NCI-H128 (cell line): Measurements from ENCODE around the gene DMRTB1.

Source experiments
- DNase-seq: peaks from one replicate; lab custom pipeline; 2025; ENCODE audit not compliant: unreplicated experiment; lab: John Stamatoyannopoulos, UW

DMRTB1 gene

DNA sequence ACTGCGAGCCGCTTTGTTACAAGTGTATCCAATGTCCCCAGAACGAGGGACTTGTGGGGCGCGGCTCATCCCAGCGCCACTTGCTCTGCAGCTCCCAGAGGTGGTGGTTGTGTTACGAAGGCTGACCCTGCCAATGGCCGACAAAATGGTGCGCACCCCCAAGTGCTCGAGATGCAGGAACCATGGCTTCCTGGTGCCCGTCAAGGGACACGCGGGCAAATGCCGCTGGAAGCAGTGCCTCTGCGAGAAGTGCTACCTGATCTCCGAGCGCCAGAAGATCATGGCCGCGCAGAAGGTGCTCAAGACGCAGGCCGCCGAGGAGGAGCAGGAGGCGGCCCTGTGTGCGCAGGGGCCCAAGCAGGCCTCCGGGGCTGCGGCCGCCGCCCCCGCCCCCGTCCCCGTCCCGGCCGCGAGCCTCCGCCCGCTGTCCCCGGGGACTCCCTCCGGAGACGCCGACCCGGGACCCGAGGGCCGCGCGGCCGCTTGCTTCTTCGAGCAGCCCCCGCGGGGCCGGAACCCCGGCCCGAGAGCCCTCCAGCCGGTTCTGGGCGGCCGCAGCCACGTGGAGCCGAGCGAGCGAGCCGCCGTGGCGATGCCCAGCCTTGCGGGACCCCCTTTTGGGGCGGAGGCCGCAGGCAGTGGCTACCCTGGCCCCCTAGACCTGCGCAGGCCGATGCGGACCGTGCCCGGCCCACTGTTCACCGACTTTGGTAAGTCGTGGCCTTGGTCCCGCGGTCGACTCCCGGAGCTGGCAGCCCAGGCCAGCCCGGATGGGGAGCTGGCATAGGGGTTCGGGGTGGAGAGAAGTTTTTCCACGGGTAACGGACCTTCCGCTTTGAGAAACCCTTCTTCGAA is at the start of gene DMRTB1:
TSS of gene DMRTB1 (plus strand) at position 79 of the 855 bp plus-strand sequence. CDS start at position 134, 55 bp downstream.
- DNase-seq = no peak

DNA sequence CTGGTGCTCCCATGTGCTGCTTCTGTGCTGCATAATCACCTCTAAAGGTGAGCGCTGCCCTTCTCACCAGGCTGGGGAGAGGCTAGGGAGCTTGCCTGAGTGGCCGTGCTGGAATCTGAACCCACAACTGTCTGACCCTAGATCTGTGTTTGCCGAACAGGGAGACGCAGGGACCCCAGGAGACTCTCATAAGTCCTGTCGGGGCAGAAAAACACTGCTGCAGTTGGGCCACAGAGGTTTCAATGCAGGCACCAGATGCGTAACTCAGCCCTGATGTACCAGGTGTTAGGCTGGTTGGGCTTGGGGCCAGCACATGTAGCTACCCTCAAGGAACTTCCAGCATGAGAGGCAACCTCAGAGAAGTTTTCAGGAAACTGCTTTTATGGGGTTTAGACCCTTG is 49.5 kb upstream of the DMRTB1 start:
- no peak for DNase-seq

DNA sequence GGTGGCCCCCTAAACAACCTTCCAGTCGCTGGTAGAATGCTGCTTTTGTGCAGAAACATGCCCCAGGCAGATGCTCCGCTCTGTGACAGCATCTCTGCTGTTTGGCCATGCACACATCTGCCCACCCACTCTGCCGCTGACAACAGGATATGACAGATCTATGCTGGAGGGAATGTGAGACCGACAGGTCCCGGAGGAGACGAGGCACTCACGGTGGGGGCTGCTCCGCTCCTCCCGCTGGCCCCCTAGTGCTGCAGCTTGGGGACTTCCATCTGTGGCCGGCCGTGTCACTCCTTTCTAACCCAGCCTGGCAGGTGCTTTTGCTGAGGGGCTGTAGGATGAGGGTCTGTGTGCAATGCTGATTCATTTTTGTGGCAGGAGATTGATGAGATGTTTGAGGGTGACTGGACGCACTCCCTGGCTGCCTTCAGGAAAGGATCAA is 49.1 kb upstream of the DMRTB1 start:
- DNase-seq = no peak

DNA sequence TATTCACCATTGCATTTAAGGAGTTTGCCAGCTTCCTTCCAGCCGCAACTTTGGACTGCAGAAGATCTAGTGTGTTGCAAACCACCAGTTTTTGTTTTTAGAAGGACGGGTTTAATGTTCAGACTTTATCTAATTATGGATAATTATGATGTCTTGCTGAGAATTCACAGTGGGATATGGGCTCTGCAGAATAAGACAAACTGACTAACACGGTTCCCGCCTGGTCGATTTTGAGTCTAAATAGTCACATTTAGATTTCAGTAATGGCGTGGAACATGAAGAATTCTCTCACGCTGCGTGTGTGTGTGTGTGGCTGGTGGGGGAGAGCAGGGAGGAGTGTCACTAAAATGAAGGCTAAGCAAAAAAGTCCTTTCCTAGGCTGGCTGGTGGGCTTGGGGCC is 48.5 kb upstream of the DMRTB1 start:
- DNase-seq = no peak

DNA sequence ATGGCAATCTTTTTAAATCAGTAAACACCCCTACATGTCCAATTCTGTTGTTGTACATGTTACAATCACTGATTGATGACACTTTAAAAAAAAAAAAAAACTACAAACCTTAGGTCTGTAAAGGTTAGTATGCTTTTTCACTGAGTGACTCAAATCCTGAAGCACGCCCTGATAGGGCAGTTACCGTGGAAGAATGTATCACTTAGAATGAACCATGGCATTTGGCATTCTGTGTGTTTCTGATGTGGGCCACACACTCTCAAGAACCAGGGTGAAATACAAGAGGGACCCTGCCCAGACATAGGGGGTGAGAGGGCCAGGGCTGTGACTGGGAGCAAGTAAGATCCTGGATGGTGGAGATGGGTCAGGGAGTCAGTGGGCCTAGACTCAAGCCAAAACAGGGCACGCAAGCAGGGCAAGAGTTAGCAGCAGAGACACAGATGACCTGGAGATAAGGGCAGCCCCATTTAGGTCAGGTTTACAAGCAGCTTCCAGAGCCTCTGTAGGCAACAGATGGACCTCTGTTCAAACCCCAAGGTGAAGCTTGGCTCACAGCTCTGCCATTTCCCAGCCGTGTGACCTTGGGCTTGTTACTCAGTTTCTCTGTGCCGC is 47.6 kb upstream of the DMRTB1 start:
- DNase-seq = no peak

DNA sequence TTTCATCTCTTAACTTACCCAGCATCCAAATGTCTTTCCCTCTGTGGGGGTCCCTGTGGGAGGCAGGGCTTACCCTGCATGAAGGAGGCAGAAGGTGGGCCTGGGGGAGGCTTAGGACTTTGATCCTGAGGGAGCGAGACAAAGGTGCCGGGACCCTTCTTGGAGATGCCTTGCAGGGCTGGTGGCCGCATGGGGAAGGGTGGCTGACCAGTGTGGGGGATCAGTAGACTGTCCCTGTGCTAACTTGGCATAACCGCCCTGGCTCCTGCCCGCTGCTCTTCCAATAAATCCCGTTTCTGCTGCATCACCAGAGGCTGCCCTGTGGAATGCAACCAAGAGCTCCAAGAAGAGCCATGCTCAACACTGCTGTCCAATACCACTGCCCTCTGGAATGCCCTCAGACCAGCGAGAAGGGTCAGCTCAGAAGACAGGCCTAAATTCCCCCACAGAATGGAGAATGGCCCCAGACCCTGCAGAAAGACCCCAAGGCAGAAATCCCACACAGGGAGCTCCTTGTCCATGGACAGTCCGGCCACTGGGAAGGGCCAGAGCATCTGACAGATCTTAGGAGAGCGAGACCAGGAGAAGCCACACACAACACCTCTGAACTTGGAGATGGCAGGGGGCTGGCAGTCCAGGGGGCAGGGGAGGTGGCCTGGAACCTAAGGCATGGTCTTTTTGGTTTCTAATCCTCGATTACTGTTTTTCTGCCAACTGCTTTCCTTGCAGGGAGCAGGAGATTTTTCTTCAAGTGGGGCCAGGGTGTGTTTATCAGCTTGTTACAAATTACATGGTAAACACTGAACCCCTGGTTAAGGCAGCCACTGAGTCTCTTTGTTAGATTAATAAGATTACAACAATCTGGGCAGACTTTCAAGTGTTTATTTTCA is 46.7 kb upstream of the DMRTB1 start:
- no peak for DNase-seq

DNA sequence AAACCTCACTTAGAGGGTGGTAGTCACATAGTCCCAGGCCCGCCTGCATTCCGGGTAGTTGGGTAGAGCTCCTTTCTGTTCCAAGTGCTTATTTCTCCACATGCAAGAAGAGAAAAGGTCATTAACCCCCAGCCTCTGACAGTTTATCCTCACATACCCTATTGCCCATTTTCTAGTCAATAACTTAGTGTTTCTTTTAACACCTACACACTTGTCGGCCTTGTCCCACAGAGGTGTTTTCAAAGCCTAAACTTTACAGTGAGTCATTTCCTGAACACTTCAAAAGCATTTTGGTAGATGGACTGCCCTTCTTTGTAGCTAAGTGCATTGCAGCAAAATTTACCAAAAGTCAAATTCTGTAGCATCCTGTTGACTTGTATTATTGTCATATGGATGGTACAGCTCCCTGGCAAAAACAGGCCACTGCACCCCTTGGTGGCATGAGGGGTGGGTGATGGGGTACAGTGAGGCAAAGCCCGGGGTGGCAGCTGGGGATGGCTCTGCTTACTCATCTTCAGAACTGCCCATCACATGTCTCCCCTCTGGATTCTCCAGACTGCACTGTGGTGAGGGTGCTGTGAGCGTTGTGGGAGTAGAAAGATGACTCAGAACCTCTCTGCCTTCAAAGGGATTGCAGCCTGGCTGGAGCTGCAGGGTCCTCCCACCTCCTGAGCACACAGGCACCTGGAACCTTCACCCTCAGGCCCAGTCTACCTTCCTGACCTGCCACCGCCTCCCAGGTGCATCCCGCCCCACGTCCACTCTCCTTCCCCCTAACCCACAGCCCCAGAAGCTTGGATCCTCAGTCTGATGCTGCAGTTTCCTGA is 45.8 kb upstream of the DMRTB1 start:
- no peak for DNase-seq

DNA sequence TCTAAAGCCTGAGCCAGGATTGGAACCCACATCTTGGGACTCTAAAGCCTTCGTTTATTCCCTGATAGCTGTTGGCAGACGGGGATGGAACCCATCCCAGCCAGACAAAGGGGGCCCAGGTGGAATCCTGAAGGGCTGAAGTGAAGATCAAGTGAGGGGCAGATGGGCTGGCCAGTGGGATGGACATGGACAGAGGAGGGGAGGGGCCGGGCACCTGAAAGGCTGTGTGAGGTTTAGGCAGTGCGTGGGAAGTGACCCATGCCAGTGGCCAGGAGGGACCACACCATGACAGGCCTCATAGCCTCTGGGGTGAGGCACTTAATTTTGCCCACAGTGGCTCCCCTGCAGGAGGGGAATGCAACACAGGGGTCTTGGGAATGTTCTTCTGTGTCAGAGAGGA is 44.6 kb upstream of the DMRTB1 start:
- DNase-seq = no peak

DNA sequence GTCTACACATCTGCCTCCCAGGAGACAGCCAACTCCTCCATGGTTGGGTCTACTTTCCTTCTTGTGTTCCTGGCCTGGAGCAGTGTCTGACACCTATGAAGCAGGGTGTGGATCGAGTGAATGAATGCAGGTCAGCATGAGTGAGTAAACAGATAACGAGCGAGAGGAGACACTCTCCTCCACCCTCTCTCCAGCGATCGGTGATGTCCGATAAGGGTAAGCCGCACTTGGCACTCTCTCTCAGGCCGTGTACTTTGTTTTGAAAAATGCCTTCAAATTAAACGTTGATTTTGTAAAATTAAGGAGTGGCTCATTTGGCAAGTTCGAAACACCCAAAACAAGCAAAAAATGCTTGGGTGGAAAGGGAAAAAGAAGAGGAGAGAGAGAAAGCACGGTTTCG is 43.8 kb upstream of the DMRTB1 start:
- no peak for DNase-seq

DNA sequence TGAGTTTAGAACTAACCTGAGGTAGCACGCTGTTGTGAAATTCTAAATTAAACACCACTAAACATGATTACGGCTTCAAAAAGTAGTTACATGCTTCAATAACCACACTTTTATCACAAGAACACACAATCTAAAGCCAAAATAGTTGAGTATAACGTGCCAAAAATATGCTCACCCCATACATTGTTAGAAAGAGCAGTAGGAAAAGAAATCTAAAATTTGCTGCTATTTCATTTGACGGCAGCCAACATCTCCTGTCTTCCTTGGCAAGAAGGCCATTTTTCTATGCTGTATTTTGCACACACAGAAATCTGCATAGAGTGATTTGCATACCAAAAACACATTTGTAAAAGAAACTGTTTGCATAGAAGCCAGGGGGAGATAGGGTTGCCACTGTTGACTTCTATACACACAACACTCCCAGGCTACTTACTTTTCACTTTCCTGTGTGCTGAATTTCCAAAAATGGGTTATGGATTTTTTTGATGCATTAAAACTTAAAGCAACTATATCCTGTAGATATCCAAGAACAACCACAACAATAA is 42.9 kb upstream of the DMRTB1 start:
- DNase-seq = no peak

DNA sequence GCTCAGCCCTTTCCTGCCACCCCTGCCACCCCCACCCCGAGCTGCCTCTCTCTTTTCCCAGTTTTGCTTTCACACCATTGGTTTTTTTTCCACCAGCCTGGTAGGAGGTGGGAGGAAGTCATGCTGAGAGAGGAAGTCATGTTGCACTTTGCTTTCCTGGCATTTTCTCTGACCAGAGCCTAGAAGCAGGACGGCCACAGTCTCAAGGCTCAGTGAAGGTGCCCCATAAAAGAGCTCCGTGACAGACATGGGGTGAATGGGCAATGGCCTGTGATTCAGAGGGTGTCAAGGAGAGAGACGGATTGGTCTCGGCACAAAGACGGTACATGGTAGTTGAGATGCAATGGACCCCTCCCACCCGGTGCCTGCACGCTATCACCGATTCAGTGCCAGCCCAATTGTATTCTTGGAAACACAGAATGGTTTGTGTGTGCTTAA is 42.1 kb upstream of the DMRTB1 start:
- no peak for DNase-seq

DNA sequence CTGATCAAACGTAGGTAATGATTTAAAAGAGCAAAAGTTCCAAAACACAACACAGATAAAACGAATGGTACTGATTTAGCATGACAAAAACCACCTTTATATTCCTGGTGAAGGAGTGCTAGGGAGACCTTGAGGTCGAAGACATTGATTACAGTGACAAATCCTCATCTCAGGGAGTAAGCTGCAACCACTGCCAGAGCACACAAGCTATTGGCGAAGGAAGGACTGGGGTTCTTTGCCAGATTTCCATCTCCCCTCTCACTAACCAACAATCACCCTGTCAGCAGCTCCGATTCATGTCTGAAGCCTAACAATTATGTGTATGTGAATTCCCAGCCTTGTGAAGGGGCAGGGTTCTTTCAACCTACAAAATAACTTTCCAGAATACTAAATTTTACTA is 40.2 kb upstream of the DMRTB1 start:
- DNase-seq = no peak

DNA sequence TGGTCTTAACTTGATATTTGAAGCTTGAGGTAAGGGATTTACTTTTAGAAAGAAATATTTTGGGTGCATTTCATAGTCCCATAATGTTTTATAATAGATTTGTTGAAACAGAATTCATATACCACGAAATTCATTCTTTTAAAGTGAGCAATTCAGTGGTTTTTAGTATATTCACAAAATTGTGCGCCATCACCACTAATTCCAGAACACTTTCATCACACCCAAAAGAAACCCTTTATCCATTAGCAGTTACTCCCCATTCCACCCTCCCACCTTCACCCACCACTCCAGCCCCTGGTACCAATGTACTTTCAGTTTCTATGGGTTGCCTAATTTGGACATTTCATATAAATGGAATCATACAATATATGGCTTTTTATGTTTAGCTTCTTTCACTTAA is 38.9 kb upstream of the DMRTB1 start:
- no peak for DNase-seq

DNA sequence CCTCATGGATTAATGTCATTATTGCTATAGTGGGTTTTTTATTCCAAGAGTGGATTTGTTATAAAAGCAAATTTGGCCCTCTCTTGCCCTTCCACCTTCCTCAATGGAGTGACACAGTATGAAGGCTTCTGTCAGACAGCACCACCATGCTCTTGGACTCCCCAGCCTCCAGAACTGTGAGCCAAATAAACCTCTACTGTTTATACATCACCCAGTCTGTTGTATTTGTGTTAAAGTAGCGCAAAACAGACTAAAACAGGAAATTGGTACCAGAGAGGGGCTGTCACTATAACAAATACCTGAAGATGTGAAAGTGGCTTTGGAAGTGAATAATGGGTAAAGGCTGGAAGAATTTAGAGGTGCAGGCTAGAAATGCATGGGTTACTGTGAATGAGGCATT is 38.0 kb upstream of the DMRTB1 start:
- DNase-seq = no peak

DNA sequence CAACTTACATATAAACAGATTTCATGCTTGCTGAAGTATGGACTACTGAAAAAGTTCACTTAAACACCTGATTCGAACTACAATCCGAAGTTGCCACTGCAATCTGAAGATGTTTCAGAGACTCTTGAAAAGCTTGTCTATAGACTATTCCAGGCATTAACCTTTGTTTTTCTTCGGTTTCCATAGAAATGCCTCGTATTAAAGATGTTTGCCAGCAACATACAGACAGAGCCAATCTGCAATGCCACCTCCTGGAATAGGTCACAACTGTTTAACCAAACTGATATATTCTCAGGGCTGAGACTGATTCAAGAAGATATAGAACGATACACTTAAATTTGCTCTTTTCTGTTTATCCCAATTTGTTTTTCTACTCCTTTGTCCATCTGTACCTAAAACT is 28.9 kb upstream of the DMRTB1 start:
- DNase-seq = no peak

DNA sequence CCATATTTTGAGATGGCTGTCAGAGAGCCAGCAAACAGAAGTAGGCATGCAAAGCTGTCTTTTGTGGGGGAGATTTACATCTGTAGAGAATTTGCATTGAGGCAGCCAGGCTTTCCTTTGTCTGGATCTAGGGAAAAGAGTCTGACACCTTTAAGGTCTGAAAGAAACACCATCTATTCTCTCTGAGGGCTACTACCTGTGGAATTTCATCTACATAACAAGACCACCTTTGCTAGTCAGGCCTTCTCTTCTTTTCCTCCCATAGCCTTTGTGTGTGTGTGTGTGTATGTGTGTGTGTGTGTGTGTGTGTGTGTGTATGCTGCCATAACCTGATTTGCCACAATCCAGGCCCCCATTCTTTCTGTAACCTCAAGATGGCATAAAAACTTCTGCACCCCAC is 28.4 kb upstream of the DMRTB1 start:
- no peak for DNase-seq

DNA sequence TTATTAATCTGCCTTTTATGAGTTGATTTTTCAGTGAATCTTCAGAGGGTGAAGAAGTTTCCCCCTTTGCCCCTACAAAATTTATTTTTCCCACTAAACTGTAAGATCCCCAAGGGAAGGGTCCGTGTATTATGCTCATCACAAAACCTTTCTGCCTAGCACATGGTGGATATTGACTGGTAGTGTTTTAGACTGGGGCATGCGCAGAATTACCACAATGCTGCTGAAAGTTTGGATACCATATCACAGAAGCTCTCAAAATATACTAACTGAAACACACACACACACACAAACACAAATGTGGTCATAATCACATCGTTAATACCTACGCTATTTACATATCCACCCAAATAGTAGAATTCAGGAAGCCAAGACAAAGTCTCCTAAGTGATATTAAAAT is 28.0 kb upstream of the DMRTB1 start:
- DNase-seq = no peak

DNA sequence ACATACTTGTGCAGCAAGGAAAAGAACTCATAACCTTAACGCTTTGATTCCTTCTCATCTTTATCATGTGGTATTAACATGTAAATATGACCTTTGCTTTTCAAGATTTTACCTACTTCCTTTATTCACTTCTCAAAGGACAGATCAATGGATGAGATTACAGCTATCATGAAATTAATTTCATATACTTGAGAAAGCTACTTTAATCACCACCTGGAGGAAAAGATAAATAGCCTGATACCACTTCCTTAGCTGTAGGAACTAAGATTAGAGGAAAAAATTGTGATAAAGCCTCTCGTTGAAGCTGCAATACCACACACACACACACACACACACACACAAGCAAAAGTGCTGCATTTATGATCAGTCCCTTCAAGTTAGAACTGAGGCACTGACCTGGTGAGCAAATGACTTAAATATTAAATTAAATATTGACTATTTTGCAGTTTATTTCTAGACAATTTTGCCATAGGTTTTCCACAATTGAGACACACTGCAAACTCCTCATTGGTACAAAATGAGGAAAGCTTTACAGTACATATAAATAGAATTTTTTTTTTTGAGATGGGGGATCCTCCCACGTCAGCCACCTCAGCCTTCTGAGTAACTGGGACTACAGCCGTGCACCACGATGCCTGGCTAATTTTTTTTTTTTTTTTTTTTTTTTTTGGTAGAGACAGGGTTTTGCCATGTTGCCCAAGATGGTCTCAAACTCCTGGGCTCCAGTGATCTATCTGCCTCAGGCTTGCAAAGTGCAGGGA is 27.2 kb upstream of the DMRTB1 start:
- no peak for DNase-seq

DNA sequence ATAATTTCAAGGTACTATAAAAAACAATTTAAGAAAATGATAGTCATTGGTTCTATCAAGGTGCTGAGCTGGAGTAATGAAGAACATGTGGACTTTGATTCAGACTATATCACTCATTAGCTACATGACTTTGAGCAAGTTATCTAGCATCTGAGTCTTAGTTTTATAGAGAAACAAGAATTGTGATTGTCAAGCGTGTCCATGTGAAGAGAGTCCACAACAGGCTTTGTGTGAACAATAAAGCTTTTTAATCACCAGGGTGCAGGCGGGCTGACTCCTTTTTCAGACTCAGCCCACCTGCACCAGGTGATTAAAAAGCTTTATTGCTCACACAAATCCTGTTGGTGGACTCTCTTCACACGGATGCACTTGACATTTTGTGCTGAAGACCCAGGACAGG is 26.6 kb upstream of the DMRTB1 start:
- no peak for DNase-seq
